Activated CD8-positive, alpha-beta memory T cell treated with anti-CD3 and anti-CD28 coated beads for 24 hours (primary cell): ENCODE results near the gene CLIP4.

Source experiments
- DNase-seq: peaks from one replicate; pipeline ENCODE4 v3.0.0-alpha.2; 2020

CLIP4 gene

DNA sequence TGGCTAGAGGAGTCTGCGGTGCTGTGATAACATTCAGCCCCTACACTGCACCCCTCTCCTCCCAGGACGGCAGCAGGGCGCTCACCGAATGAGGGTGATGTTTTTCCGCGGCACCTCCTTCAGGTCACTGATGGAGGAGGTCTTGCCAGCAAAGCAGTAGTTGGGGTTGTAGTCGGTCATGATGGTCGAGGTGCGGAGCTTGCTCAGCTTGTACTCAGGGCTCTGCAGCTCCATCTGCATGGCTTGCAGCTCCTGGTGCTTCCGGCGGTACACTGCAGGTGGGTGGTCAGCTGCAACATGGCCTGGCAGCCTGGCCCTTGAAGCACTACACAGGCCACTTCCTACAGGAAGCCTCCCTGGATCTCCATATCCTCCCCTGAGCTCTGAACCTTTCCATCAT, 108.0 kb downstream of the CLIP4 start:
- no peak for DNase-seq

DNA sequence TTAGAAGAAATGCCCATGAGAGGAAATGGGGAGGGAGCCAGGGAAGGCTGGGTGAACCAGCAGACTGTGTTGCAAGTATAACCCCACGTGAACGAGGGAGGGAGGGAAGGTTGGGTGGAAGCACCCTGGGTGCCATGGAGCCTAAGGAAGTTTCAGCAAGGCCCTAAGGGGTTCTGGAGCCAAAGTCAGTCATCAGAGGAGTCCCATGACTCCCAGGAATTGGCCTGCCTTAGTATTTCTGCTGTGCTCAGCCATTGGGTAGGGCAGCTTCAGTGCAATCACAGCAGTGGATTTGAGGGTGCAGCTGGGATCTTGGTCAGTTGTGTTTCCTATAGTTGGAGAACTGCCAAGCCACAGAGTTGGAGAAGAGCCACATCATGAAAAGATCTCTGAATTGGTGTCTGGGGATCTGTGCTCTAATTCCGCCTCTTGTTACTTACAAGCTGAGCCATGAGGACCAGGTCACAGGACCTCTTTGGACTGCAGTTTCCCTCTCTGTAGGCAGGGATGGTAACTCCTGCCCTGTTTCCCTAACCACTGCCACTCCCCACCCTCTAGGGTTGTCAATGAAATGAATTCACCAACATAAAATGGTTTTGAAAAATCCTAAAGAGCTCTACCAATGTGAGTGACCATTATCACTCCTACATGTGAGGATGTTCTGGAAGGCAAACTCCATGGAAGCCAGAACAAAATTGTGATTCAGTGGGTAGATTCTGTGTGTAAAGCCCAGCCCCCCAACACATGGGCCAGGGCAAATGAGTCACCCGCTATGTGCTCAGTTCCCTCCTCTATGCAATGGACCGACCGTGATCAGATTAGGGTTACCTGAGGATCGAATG, 108.9 kb downstream of the CLIP4 start:
- no peak for DNase-seq

DNA sequence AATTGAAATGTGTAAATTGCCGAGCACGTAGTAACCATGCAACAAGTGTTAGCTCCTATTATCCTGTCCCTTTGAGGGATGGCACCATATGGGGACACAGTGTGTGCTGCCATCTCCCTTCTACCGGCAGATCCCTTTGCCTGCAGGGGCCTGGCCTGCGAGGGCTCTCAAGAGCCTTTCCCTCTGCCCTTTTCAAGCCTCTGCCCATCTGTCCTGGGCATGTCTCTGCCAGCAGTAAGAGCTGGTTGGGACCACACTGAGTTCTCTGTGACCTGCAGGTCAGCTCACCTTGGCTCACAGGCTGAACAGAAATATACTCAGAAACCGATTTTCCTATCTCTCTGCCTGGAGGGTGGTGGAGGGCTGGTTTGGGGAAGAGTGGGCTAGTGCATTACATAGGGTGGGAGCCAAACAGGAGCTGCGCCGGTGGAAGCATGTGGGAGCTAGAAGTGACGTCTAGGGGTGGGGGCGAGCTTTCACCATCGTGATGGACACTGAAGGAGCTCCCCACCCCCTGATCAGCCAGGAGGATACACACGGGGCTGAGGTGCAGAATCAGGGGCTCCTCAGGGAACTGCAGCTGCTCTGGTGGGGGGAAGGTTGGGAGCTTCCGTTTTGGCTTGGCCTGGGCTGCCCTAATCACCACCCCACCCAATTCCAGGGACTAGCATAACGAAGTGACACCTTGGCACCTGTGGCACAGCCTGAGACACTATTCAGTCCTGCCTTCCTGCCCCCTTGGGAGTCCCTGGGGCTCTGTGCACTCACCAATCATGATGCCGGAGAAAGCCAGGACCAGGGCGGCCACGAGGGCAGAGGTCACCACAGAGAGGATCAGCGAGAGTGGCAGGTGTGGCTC, 109.7 kb downstream of the CLIP4 start:
- no peak for DNase-seq

DNA sequence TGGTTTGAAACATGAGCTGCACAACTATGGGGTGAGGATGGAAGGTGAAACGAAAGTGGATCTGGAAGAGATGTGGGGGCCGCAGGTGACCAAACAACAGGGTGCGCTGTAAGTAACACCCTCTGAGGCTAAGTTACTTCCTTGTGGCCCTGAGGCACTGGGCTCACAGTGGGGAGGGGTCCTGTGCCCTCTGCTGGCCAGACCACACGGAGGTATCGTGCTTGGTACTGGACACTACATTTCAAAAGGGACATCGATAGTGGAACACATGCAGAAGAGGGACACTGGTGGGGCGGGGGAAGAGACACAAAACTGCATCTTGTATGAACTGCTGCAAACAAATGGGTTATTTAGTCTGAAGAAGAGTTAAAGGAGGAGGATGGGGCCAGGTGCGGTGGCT, 110.6 kb downstream of the CLIP4 start:
- DNase-seq, result no peak

DNA sequence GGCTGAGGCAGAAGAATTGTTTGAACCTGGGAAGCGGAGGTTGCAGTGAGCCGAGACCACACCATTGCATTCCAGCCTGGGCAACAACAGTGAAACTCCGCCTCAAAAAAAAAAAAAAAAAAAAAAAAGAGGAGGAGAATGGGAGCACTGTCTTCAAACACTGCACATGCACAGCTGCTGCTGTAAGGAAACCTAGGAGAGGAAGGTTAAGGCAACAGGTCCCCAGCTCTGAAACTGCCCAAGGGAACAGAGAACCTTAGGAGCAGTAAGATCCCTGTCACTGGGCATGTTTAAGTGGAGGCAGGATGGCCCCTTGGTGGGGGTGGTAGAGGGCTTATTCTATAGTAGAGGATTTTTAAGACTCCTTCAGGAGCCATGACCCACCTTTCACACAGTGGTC, 111.2 kb downstream of the CLIP4 start:
- no peak for DNase-seq

DNA sequence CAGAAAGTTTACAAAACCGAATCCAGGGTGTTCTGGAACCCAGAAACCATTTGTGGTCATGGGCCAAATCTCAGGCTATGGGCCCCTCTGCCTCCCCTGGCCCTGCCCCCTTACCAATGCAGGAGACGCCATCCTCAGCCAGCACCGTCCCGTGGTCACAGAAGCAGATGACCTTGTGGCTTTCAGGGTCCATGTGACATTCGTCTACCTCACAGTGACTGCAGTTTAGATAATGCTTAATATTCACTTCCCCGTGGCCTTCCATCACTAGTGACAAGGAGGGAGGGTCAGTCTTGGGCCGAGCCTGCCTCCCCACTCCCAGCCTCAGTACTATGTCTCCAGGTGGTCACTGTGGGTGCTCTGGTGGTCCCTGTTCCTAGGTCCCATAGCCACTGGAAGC, 111.6 kb downstream of the CLIP4 start:
- DNase-seq, result no peak

DNA sequence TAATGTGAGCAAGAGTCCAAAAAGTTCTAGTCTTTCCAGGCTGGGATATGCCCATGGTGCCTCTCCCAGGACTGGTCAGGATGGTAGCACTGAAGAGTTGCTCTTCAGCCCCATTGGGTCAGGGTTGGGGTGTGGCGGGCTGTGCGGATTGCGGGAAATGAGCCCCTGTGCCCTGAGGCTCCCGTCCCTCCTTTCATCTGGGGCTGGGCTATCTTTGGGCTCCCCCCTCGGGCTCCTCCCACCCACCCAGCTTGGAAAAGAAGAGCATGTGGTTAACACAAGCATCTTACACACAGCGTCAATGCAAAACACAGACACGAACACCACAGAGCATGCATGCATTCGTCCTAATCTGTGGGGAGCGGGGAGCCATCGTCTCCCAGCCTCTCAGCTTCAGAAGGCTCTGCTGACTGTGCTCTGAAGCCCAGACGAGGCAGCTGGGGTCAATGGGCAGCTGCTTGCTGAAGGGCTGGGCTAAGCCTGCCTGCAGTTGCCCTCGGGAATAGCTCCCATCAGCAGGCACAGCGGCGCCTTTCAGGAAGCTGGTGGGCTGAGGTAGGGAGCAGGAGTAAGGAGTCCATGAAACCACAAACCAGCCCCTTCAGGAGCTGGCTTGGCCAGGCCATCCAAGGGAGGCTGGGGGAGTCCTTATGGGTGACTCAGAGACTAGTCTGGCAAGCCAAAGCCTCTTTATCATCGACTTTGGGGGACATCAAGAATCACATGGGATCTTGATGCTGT, 112.9 kb downstream of the CLIP4 start:
- no peak for DNase-seq

DNA sequence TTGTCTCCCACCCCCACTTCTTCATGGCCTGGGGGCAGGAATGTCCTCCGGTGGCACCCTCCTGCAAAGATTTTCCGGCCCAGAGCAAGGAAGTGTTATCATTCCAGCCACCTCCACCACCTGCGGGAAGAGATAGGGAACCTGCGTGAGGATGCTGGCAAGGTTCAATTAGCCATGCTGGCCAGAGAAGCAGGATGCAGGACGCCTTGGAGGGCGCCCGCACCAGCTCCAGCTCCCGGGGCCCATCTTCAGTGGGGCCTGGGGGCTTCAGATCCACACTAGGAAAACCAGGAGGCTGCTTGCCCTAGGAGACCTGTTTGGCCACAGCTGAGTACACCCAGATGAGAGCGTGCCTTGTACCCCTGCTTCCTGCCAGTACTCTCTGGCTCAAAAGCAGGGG, 113.7 kb downstream of the CLIP4 start:
- DNase-seq, result no peak

DNA sequence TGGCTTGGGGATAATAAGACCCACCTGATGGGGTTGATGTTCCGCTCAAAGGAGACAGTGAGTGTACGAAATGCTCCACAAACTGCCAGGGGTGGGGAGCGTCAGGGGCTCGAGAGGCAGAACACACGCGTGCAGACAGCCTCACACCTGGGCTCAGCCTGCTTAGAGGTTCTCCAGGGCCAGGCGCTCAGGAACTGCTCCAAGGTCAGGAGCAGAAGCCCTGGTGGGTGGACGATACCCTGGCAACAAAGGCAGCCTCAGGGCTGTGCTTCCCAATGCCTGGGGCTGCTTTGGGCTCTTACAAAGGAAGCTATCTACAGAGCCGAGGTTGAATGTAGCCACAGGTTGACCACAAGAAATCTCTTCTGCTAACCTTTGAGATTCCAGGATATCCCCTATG, 114.4 kb downstream of the CLIP4 start:
- no peak for DNase-seq

DNA sequence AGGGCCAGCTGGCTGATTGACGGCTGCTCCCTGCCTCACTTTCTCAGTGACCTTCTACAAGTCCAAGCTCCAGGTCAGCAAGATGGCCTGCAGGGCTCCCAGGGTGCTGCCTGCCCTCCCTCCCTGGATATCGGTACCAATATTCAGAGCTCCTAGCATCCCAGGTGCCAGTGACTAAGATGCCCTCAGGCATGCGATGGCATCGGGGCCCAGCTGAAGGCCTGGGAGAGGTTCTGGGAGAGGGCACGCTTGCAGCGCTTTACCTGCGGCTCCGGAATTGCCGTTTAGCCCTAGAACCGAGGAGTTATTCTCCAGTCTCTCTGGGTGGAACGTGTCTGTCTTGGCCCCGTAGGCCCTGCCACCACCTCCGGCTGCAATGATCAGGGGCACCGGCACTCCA, 116.8 kb downstream of the CLIP4 start:
- no peak for DNase-seq

DNA sequence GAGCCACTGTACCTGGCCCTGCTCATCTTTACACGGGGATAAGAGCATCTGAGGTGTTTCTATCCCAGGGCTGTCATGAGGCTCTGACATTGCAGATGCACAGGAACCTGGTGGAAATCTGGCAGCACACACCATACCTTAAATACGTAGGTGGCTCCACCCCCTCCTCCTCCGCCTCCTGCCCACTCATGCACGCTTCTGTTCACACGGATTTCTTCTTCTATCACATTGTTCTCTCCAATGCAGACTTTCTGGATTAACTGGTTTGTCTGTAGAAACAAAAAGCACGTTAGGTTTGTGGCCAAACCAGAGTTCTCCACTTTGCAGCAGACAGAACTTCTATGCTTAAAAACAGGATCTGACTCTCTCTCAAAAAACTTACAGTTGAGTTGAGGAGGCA, 118.2 kb downstream of the CLIP4 start:
- DNase-seq, result no peak

DNA sequence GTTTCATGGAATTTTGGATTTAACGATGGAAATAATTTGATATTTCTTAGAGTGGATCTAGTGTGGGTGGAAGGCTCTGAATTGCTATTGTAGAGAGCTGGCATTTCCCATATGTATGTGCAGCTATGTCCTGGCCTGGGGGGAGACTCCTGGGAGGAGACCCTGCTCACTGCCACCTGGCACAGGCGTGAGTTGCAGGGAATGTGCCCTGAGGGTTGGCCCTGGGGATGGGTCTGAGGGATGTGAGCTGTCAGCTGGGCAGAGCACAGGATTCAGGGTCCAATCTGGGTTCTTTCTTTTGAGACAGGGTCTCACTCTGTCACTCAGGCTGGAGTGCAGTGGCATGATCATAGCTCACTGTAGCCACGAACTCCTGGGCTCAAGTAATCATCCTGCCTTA, 120.2 kb downstream of the CLIP4 start:
- no peak for DNase-seq

DNA sequence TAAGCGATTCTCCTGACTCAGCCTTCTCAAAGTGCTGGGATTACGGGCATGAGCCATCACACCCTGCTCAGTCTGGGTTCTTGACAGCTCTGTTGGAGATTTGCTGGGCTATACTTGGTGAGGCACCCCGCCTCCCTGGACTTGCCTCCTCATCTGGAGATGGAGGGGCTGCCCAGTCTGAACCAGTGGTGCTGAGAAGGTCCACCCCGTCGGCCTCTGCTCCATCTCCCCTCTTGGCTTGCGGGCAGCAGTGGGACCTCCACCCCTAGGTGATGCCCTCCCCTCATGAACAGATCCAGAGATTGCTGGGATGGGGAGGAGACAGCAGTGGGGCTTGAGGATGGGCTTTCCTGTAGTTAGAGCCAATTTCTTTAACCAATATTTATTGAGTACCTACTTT, 120.9 kb downstream of the CLIP4 start:
- DNase-seq, result no peak

DNA sequence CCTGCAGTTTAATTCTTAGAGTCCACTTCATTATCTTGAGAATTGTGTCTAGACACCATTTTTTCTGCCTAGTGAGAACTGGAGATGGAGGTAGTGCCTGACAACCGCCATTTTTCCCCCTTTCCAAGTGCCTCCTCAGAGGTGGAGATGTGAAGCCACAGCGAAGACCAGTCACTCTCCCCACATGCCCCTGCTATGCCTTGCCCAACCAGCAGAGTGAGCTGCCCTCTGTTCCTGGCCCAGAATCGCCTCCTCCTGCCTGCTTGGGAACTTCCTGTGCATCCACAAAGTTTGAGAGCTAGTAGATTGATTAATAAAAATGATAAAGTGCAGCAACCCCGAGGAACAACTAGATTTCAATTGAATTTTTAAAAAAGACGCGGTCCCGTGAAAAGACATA, 123.3 kb downstream of the CLIP4 start:
- no peak for DNase-seq
